NK-92 (cell line): ENCODE results near the gene HSPG2.

Source experiments
- DNase-seq: peaks from one replicate; lab custom pipeline; 2025; ENCODE audit not compliant: unreplicated experiment; lab: John Stamatoyannopoulos, UW

The HSPG2 gene

GRCh38 chr1:21884456-21885235 is 52.5 kb downstream of the HSPG2 start:
- DNase-seq: no peak

- no peak for DNase-seq
Observed at GRCh38 chr1:21882721-21883415, 54.2 kb downstream of the HSPG2 start.

- DNase-seq: no peak
Observed at GRCh38 chr1:21881250-21881649, 55.9 kb downstream of the HSPG2 start.

- DNase-seq: no peak
Observed at GRCh38 chr1:21880619-21880970, 56.5 kb downstream of the HSPG2 start.

GRCh38 chr1:21879928-21880618 is 57.0 kb downstream of the HSPG2 start:
- DNase-seq: no peak

GRCh38 chr1:21878840-21879478 is 58.2 kb downstream of the HSPG2 start:
- no peak for DNase-seq

GRCh38 chr1:21878009-21878773 is 58.9 kb downstream of the HSPG2 start:
- DNase-seq: no peak

- DNase-seq: no peak
Observed at GRCh38 chr1:21876267-21876666, 60.8 kb downstream of the HSPG2 start.

GRCh38 chr1:21875621-21876063 is 61.5 kb downstream of the HSPG2 start:
- DNase-seq: no peak

- no peak for DNase-seq
Observed at GRCh38 chr1:21874778-21875547, 62.1 kb downstream of the HSPG2 start.

GRCh38 chr1:21874328-21874727 is 62.8 kb downstream of the HSPG2 start:
- no peak for DNase-seq

GRCh38 chr1:21873761-21874160 is 63.3 kb downstream of the HSPG2 start:
- DNase-seq: no peak

GRCh38 chr1:21873174-21873573 is 63.9 kb downstream of the HSPG2 start:
- DNase-seq: no peak

- DNase-seq: no peak
Observed at GRCh38 chr1:21872445-21873079, 64.5 kb downstream of the HSPG2 start.

GRCh38 chr1:21871943-21872342 is 65.2 kb downstream of the HSPG2 start:
- no peak for DNase-seq

- DNase-seq: no peak
Observed at GRCh38 chr1:21870611-21871010, 66.5 kb downstream of the HSPG2 start.

- no peak for DNase-seq
Observed at GRCh38 chr1:21869620-21870121, 67.4 kb downstream of the HSPG2 start.

- DNase-seq: no peak
Observed at GRCh38 chr1:21868941-21869454, 68.1 kb downstream of the HSPG2 start.

- DNase-seq: no peak
Observed at GRCh38 chr1:21868482-21868881, 68.6 kb downstream of the HSPG2 start.
